ENCODE data around the gene ARHGAP44. TPM values are rescaled to one million over a fixed set of nuclear protein-coding genes. Genes with fewer than 3 reads are reported as not detected.

ARHGAP44 gene
- total and polyA plus RNA-seq, 2 of the 8 experiments (the other 6 are each of a cell fraction or from before 2014, with no cell fraction given): 6.2 to 22.2 TPM

DNA sequence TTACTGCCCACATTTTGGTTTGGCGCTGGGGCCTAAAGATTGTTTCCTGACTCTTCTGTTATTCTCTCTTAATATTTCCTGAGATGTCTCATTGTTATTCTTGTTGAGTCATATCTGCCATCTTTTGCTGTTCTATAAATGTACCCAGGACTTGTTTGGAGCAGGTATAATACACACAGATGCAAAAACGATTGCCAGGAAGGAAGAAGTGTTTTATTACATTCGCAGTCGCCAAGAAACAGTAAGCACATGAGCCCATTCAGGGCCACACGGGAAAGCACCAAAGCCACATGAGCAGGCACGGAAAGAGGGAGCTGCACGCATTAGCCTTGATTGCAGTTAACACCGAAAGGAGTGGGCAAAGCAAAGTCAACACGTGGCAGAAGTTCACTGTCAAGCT, 70.2 kb downstream of the ARHGAP44 start:
- Histone ChIP-seq H3K9ac (replicated peaks in 1 of 4; ENCODE audit: extremely low read depth in 1 of 4, low read depth in 3 of 4, low read length in 3 of 4) (no peak overlapping the region), H3K4me1 (replicated peaks in 1 of 4; ENCODE audit: control insufficient read depth in 3 of 4, insufficient read depth in 4 of 4, low read length in 3 of 4) (no peaks in the 10 kb centered on the region), H4K20me1 (replicated peaks in 1 of 2; ENCODE audit: control insufficient read depth in 1 of 2, insufficient read depth in 2 of 2, low read length in 2 of 2) (peaks cover 0 to 1% of the 10 kb centered on the region in 2 experiments), H4K8ac (ENCODE audit: extremely low read depth, insufficient read depth, low read length) (no peak overlapping the region), H2AK5ac (ENCODE audit: low read depth, low read length) (no peak overlapping the region), H2BK15ac (ENCODE audit: low read length) (no peak overlapping the region), H3K27ac (ENCODE audit: low read depth, low read length) (no peak overlapping the region), H2BK20ac (ENCODE audit: low read length) (no peak overlapping the region), H3K14ac (ENCODE audit: insufficient read length) (no peak overlapping the region), H3K4ac (replicated peaks; ENCODE audit: insufficient read length, low read depth, low read length) (no peak overlapping the region), H3K27me3 (replicated peaks in 1 of 4; ENCODE audit: control insufficient read depth in 3 of 4, extremely low read depth in 1 of 4, insufficient read depth in 3 of 4, low read length in 3 of 4) (no peaks in the 10 kb centered on the region), H3K4me2 (ENCODE audit: insufficient read depth in 1 of 2, low read depth in 2 of 2, low read length in 2 of 2) (no peak overlapping the region), H4K91ac (replicated peaks; ENCODE audit: insufficient read length, low read length) (no peak overlapping the region), H2BK120ac (replicated peaks; ENCODE audit: low read depth, low read length) (no peak overlapping the region), H3K18ac (ENCODE audit: extremely low read depth, low read length) (no peak overlapping the region), H3K79me2 (ENCODE audit: control insufficient read depth in 1 of 2, insufficient read depth in 2 of 2, low read length in 2 of 2) (no peaks in the 10 kb centered on the region; a peak in 1 of 4 replicates), H3K4me3 (ENCODE audit: extremely low read depth in 1 of 4, insufficient read depth in 2 of 4, low read depth in 3 of 4, low read length in 4 of 4) (no peak overlapping the region), H2BK5ac (ENCODE audit: low read depth, low read length) (no peak overlapping the region), H4K5ac (ENCODE audit: insufficient read length, low read depth, low read length) (no peak overlapping the region), H3K23ac (ENCODE audit: insufficient read length) (no peak overlapping the region), H2AFZ (ENCODE audit: low read length) (no peak overlapping the region), H3K23me2 (ENCODE audit: low read depth, low read length) (no peaks in the 10 kb centered on the region), H3K36me3 (ENCODE audit: control insufficient read depth in 2 of 4, insufficient read depth in 4 of 4, low read length in 3 of 4) (no peaks in the 10 kb centered on the region), H3K79me1 (ENCODE audit: low read depth, low read length) (peaks cover 2% of the 10 kb centered on the region), H3K56ac (replicated peaks; ENCODE audit: insufficient read length, low read depth, low read length) (no peak overlapping the region), H2BK12ac (ENCODE audit: low read depth, low read length) (no peak overlapping the region), H3K9me3 (ENCODE audit: insufficient read depth in 2 of 2, low read depth in 1 of 2, low read length in 1 of 2) (no peaks in the 10 kb centered on the region)
- 86% methylated on average over 9 of the region's 9 CpGs; no CpG with 5 or more reads in 1 of the 2 experiments for WGBS, 2 experiments (ENCODE audit: extremely low coverage in 1 of 2, insufficient coverage in 1 of 2, insufficient read length in 1 of 2, insufficient replicate concordance in 2 of 2, low coverage in 1 of 2, low lambda C conversion rate in 2 of 2, missing lambda C conversion rate in 1 of 2)
- no peak for TF ChIP-seq JUN (IDR thresholded peaks at IDR 0.05; ENCODE audit: low read depth, low read length)
- TF ChIP-seq, protein P1, sequence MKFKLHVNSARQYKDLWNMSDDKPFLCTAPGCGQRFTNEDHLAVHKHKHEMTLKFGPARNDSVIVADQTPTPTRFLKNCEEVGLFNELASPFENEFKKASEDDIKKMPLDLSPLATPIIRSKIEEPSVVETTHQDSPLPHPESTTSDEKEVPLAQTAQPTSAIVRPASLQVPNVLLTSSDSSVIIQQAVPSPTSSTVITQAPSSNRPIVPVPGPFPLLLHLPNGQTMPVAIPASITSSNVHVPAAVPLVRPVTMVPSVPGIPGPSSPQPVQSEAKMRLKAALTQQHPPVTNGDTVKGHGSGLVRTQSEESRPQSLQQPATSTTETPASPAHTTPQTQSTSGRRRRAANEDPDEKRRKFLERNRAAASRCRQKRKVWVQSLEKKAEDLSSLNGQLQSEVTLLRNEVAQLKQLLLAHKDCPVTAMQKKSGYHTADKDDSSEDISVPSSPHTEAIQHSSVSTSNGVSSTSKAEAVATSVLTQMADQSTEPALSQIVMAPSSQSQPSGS (IDR thresholded peaks at IDR 0.05; ENCODE audit: low read length): no peak
- no peak for TF ChIP-seq NRF1 (IDR thresholded peaks at IDR 0.05; ENCODE audit: low read depth, low read length)
- no peak for TF ChIP-seq CTBP2 (IDR thresholded peaks at IDR 0.05; ENCODE audit: borderline replicate concordance, insufficient read depth, insufficient read length, low read length)
- TF ChIP-seq CBX5 (IDR thresholded peaks at IDR 0.05; ENCODE audit: low read depth, low read length): no peak
- CTCF ChIA-PET (ENCODE audit: partially characterized antibody): interaction anchor here (0.7 to 1.6 kb wide), 2 partner anchors 25 to 32 kb away, joined by 3 read pairs; no protein-coding TSS in a partner anchor
- FAIRE-seq (no peak), DNase-seq (ENCODE audit: low read depth in 1 of 2, low spot score in 2 of 2) (no peak)
- POLR2A ChIA-PET (ENCODE audit: partially characterized antibody): no interaction called here

All from H1 (cell line).